Stimulated activated CD4-positive, alpha-beta T cell treated with anti-CD3 and anti-CD28 coated beads, TNF-alpha, amount 100 ng/mL, for 48 hours (primary cell): ENCODE data around the gene COMMD7.
A peak's percentile ranks its signal among the peaks of the same experiment; 100 is the strongest.

Source experiments
- DNase-seq, 3 donors: peaks; one replicate each; pipeline ENCODE4 v3.0.0-alpha.2; 2020; ENCODE audit warnings: low read depth in 3 of 3

Gene COMMD7

DNA sequence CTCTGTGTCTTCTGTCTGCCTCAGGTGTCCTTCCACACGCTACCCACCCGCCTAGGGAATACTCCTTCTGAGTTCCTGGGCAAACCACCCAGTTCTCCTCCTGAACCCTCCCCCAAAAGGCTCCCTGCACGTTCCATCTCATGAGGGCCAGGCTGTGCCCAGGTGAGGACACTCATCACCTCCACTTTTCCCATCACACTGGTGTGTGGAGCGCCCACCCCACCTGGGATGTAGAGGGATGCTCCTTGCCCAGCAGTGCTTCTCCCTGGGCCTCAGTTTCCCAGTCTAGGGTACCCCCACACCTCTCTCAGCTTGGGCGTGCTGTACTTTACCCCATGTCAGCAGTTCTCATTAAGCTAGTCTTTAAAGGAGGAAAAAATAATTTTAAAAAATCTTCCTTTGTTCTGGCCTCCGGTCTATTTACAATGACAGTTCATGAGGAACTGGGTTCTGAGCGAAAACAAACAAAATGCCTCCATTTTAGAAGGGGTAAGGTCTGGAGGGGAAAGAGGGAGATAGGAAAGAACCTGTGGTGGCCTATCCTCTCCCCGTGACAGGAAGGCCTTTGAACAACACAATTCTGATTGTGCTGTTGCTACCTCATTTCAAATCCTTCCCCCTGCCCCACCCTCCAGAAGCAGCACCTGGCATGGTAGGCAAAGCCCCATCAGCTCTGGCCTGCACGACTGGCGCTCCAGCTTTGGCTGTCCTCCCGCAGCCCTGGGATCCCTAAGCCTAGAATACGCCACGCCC is 67.9 kb downstream of the COMMD7 start:
- DNase-seq = no peak

DNA sequence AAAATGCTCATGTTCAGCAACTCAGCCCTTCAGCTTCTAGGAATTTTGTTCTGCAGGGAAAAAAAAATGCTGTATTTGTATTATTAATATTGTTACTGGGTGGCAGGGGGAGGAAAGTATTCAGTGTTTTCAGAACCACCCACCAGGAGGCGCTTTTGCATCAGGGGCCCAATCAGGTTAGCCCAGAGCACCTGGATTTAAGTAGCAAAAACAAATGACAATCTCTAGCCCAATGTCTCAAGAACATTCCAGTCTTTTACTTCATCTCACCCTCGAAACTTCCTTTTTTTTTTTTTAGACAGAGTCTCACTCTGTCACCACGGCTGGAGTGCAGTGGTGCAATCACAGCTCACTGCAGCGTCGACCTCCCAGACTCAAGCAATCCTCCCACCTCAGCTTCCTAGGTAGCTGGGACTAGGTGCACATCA is 68.9 kb downstream of the COMMD7 start:
- peak; percentile 42 to 69 (median 49) for DNase-seq

DNA sequence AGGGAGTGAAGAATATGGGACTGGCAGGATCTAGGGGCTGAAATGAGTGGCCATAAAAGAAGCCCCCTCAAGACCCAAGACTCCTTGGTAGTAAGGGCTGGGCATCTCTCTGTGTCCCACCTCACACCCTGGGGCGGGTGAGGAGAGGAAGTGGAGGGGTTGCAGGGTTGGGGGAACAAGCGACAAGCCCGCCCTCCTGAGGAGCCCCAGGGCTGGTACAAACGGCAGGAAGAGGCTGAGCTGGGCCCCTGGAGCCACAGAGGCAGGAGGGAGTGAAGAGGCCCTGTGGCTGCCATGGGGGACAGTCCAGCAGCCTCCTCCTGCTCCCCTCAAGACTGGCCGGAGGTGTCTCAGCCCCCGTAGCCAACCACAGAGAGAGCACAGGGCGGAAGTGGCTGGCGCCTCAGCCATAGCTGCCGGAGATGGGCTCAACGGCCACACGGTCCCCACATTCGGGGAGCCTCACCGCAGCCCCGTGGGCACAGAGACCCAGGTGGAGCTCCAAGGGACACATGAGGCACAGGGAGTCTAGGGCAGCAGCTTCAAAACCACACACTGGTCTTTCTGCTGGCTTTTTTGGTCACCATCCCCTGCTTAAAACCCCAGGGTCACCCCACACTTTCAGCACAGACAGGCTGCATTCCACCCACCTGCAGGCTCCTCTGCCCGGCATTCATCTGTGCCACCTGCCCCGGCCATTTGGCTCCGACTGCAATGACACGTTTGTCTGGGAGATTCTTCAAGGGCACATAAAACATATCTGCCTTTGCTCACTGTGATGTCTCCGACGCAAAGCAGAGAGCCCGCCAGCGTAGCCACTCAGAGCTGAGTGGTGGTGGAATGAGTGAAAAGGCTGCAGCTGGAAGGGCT is 70.0 kb downstream of the COMMD7 start:
- peak in 1 of 3 donors; percentile 20 for DNase-seq

DNA sequence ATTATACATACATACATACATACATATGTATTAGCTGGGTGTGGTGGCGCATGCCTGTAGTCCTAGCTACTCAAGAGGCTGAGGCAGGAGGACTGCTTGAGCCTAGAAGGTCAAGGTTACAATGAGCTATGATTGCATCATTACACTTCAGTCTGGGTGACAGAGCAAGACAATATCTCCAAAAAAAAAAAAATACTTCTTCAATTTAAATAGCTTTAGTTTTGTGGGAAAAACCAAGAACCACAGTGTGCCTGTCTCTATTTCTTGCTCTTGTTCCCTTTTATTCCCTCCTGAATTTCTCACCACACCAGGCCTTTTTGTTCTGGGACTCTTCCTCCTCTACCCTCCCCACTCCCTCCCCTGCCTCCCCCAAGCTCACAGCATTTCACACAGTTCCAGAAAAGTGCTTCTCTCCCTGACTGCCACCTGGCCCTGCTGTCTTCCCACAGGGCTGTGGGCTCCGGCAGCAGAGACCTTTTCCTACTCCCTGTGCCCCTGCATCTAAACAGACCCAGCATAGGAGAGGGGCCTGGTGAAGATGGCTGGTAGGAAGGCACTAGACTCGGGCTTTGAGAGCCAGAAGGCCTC is 70.8 kb downstream of the COMMD7 start:
- no peak for DNase-seq

DNA sequence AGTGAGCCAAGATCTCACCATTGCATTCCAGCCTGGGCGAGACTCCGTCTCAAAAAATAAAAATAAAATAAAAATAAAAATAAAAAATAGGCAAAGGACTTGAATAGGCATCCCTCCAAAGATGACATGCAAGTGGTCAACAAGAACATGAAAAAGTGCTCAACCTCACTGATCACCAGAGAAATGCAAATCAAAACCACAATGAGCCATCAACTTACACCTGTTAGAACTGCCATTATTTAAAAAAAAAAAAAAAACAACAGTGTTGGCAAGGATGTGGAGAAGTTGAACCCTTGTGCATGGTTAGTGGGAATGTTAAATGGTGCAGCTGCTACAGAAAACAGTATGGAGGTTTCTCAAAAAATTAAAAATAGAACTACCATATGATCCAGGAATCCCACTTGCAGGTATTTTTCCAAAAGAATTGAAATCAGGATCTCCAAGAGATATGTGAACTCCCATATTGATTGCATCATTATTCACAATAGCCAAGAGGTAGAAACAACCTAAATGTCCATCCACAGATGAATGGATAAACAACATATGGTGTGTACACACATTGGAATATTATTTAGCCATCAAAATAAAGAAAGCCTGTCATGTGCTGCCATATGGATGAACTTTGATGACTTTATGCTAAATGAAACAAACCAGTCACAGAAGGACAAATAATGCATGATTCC is 72.4 kb downstream of the COMMD7 start:
- DNase-seq = no peak

DNA sequence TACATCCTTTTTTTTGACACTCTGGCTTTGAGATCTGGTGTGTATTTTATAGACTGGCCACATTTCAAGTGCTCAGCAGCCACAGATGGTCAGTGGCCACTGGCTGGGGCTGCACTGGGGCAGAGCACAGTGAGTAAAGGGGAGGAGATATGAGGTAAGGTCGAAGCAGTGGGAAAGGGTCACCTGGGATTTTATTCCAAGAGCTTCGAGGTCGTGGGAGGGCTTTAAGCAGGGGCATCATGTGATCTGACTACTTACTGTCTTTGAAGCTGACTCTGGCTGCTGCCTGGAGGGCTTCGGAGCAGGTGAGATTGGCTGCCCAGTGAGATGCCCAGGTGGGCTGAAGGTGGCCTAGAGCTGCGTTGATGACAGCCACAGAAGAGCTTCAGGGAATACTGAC is 76.2 kb downstream of the COMMD7 start:
- DNase-seq = no peak

DNA sequence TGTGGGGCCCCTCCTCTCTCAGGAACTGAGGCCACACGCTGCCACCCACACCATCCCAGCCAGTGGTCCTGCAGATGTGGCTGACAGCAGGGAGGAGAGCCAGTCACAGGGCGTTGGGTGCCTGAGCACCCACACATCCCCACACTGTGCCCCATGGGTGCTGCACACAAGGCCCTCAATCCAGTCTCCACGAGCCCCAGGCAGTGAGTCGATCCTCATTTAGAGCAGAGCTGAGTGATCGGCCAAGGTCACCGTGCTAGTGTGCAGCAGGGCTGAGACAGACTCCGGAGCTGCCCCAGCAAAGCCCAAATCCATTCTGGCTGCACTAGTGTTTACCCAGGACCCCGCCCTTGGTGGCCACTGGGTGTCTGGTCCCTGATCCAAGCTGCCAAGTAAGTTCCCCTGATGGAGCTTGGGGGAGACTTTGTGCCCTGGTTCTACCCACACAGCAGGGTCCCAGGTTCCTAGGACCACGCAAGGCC is 78.5 kb downstream of the COMMD7 start:
- DNase-seq = no peak

DNA sequence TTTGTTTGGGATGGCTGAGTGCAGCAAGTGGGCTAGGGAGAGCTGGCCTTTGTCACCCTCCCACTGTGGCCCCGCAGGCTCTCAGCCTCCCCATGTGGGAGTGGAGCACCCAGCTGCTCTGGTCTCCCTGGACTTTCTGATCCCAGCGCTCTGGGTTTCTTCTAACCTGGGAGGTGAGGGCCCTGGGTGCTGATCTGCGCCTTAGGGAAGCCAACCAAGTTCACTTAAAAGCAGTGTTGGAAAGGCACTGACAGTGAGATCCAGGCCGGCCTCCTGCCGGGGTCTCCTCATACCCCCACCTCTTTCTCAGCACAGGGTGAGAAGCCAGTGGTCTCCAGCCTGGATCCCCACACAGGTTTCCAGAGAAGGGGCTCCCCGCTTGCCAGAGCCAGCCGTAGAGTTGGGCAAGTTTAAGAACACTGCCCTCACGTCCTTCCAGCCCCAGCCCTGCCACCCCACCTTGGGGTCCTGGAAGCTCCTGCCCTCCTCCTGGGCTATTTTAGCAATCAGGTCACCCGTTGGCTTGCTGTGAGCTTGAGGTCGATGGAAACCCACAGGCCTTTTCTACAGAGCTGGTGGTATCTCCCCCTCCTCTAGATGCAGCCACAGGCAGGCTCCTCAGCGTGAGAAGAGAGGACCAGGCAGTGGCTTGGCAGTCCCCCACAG is 79.1 kb downstream of the COMMD7 start:
- DNase-seq = no peak

DNA sequence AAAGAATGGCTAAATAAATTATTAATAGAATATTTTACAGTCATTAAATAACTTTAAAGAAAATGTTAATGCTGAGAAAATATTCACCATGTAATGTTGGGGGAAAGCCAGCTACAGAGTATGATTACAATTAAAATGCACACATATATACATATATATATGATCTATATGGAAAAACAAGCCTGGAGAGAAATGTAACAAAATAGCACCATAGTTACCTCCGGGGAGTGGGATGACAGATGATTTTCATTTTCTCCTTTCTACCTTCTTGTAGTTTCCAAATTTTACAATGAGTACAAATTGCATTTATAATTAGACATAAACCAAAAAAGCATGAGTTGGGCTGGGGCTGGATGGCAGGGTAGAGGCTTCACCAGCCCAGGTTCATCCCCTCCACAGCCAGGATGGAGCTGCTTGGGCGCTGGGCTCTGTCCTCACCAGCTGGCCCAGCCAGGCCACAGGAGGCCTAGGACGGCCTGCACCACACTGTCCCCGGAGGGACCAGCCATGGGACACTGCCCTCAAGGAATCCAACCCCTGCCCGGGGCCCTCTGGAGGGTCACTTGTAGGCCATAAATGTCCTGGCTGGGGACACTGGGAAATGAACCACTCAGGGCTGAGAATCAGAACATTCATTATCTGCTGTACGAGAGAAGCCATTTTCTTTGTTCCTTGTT is 79.8 kb downstream of the COMMD7 start:
- no peak for DNase-seq

DNA sequence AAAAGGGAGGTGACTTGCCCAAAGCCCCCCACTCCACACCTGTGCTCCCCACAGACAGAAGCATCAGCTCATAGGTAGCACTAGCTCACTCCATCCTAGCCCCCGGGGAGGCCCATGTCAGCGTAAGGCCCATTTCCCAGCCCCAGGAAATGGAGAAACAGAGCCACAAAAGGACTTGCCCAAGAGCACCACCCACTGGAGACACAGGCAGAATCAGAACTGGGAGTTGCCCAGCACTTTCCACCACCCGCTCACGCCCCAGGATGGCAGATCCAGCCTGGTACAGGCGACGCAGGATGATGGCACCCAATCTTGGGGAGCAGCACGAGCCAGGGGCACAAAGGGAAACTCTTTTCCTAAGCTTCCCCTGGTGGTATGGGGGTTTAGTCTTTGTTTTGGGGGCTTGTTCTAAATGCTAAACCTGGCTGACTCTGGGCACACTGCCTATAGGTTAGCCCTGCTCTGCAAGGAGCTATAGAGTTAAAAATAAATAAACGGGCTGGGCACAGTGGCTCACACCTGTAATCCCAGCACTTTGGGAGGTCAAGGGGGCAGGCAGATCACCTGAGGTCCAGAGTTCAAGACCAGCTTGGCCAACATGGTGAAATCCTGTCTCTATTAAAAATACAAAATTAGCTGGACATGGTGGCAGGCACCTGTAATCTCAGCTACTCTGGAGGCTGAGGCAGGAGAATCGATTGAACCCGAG is 81.3 kb downstream of the COMMD7 start:
- DNase-seq = no peak

DNA sequence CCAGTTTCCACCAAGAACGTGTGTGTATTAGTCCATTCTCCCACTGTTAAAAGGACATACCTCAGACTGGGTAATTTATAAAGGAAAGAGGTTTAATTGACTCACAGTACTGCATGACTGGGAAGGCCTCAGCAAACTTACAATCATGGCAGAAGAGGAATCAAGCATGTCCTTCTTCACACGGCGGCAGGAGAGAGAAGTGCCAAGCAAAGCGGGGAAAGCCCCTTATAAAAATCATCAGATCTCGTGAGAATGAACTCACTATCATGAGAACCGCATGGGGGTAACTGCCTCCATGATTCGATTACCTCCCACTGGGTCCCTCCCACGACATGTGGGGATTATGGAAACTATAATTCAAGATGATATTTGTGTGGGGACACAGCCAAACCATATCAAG is 82.6 kb downstream of the COMMD7 start:
- no peak for DNase-seq

DNA sequence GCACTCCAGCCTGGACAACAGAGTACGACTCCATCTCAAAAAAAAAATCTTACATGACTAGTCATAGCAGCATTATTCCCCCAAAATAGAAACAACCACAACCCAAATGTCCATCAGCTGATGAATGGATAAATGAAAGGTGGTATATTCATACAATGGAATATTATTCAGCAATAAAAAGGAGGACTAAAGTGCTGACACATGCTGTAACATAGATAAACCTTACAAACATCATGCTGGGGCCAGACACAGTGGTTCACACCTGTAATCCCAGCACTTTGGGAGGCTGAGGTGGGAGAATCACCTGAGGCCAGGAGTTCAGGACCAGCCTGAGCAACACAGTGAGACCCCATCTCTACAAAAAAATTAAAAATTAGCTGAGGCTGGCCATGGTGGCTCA is 86.4 kb downstream of the COMMD7 start:
- DNase-seq = no peak

DNA sequence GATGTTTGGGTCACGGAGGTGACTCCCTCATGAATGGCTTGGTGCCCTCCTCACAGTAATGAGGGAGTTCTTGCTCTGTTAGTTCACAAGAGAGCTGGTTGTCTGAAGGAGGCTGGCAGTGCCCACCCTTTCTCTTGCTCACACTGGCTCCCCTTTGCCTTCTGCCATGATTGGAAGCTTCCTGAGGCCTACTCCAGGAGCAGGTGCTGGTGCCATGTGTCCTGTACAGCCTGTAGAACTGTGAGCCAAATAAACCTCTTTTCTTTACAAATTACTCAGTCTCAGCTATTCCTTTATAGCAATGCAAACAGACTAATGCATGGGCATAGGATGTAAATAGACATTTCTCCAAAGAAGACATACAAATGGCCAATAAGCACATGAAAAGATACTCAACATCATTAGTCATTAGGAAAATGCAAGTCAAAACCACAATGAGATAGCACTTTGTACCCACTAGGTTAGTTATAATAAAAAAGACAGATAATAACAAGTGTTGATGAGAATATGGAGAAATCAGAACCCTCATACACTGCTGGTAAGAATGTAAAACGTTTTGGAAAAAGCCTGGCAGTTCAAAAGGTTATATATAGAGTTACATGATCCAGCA is 87.3 kb downstream of the COMMD7 start:
- no peak for DNase-seq

DNA sequence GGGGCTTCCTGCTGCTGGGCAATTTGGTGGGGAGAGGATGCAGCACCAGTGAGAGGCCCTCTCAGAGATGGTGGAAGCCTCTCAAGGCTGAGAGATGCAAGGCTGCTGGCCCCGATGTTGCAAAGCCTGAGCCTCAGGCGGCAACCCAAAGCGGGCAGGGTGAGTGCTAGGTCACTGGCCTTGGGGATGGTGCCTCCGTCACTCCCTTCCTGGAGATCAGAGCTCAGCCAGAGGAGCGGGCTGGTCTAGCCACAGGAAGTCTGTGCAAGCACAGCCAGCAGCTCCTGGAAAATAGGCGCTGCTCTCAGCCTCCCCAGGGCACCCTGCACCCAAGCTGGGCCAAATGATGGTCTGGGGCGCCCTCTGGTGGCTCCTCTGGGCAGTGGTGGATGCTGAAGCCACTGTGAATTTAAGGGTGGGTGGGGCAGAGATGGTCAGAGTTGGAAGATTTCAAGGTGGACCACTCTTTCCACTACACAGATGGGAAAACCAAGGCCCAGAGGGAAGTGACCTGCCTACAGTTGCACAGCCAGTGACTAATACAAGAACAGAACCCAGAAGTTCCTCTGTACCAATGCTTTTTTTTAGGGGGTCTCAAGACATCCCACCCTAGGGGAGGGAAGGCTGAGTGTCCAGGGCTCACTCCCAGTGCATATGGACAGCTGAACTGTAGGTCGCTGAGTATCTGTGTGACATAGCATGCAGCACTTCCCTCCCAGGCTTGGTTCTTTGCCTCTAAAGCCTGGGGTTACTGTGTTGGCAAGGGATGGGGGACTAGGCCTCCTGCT is 90.3 kb downstream of the COMMD7 start:
- peak; percentile 73 to 91 (median 75) for DNase-seq
